Naive thymus-derived CD4-positive, alpha-beta T cell (primary cell): ENCODE results near the gene CACNB3. TPM values are rescaled to one million over a fixed set of nuclear protein-coding genes. Genes with fewer than 3 reads are reported as not detected.

Source experiments
- ATAC-seq: fragments of 150-1000 bp; cut with Tn5 transposase; 2 replicates; pipeline ENCODE4 v1.10.0; 2021; ENCODE audit warnings: mild to moderate bottlenecking, moderate library complexity
- CTCF ChIA-PET: fragments of 350-600 bp; sonication (Branson Sonifier 250); formaldehyde crosslinking; loops from one replicate; lab custom pipeline; 2021; ENCODE audit warnings: antibody characterized with exemption; lab: Charles Lee
- POLR2A ChIA-PET: fragments of 350-600 bp; sonication (Branson Sonifier 250); formaldehyde crosslinking; loops from one replicate; lab custom pipeline; 2021; ENCODE audit warnings: antibody characterized with exemption, inconsistent platforms; lab: Charles Lee
- DNase-seq, 9 donors: peaks; one replicate each; pipeline versions ENCODE4 v3.0.0 to v3.0.0-alpha.2; 2020 to 2022; ENCODE audit warnings: mixed read lengths in 1 of 9
- H3K27ac ChIP-seq: one replicate; pipeline ENCODE4 v1.7.0; 2013; ENCODE audit warnings: mild to moderate bottlenecking, low read depth, low read length, moderate library complexity
- H3K27me3 ChIP-seq, 2 donors: one replicate each; pipeline ENCODE4 v1.7.0; 2013; ENCODE audit warnings: low read length in 2 of 2, mild to moderate bottlenecking in 2 of 2, moderate library complexity in 2 of 2; ENCODE audit not compliant: control insufficient read depth in 2 of 2, insufficient read depth in 2 of 2
- H3K36me3 ChIP-seq, 3 experiments: 1 replicate in 2 of 3; 2 replicates in 1 of 3; pipeline ENCODE4 v1.7.0; 2013; ENCODE audit warnings: low read length in 3 of 3, mild to moderate bottlenecking in 3 of 3, moderate library complexity in 1 of 3; ENCODE audit not compliant: insufficient read depth in 3 of 3, control insufficient read depth in 2 of 3
- H3K4me1 ChIP-seq, 2 donors: one replicate each; pipeline ENCODE4 v1.7.0; 2013; ENCODE audit warnings: low read length in 2 of 2, mild to moderate bottlenecking in 2 of 2, moderate library complexity in 1 of 2; ENCODE audit not compliant: control insufficient read depth in 2 of 2, insufficient read depth in 2 of 2
- H3K4me3 ChIP-seq: 2 replicates; pipeline ENCODE4 v1.7.0; 2013; ENCODE audit warnings: mild to moderate bottlenecking, low read length
- H3K9me3 ChIP-seq, 3 experiments: 1 replicate in 2 of 3; 2 replicates in 1 of 3; pipeline ENCODE4 v1.7.0; 2013; ENCODE audit warnings: low read length in 3 of 3; ENCODE audit not compliant: control insufficient read depth in 2 of 3
- H3K27ac Mint-ChIP-seq, 9 donors: one replicate each; pipeline ENCODE4 v1.8.0; 2020 to 2022; ENCODE audit warnings: mixed read lengths in 9 of 9, mild to moderate bottlenecking in 8 of 9, moderate library complexity in 5 of 9, inconsistent platforms in 2 of 9
- H3K27me3 Mint-ChIP-seq, 5 donors: one replicate each; pipeline ENCODE4 v1.8.0; 2021 to 2022; ENCODE audit warnings: mixed read lengths in 5 of 5, mild to moderate bottlenecking in 1 of 5
- H3K36me3 Mint-ChIP-seq, 5 donors: one replicate each; pipeline ENCODE4 v1.8.0; 2020 to 2022; ENCODE audit warnings: mixed read lengths in 5 of 5, mild to moderate bottlenecking in 3 of 5, inconsistent platforms in 1 of 5
- H3K4me1 Mint-ChIP-seq, 7 donors: one replicate each; pipeline ENCODE4 v1.8.0; 2020 to 2022; ENCODE audit warnings: mixed read lengths in 7 of 7, mild to moderate bottlenecking in 3 of 7, inconsistent platforms in 1 of 7
- H3K4me3 Mint-ChIP-seq, 10 donors: one replicate each; pipeline ENCODE4 v1.8.0; 2020 to 2022; ENCODE audit warnings: mild to moderate bottlenecking in 10 of 10, mixed read lengths in 10 of 10, moderate library complexity in 6 of 10, inconsistent platforms in 2 of 10
- H3K9me3 Mint-ChIP-seq, 11 donors: one replicate each; pipeline ENCODE4 v1.8.0; 2020 to 2022; ENCODE audit warnings: mixed read lengths in 11 of 11, mild to moderate bottlenecking in 4 of 11, inconsistent platforms in 1 of 11, moderate library complexity in 1 of 11
- intact Hi-C, 2 donors: fragments of 100-400 bp; cut with micrococcal nuclease; formaldehyde crosslinking; loops; one replicate each; pipeline ENCODE4 v1.15.1; 2023
- polyA plus RNA-seq, 2 donors: library from polyadenylated mRNA; unstranded; fragments of 300-500 nt; fragmentation: Illumina TruSeq; gene quantifications; one replicate each; pipeline ENCODE4 v1.2.3, GENCODE V29; 2021
- total RNA-seq, 6 experiments: library from RNA in 5 of 6; stranded (reverse) in 5 of 6; gene quantifications; 1 replicate in 5 of 6; 2 replicates in 1 of 6; pipeline ENCODE4 v1.2.3 and lab custom pipeline; 2021 to 2026

Gene CACNB3
- total and polyA plus RNA-seq, 7 experiments from 2014 or later = 0.89 to 14.7 (median 4.3) TPM

DNA sequence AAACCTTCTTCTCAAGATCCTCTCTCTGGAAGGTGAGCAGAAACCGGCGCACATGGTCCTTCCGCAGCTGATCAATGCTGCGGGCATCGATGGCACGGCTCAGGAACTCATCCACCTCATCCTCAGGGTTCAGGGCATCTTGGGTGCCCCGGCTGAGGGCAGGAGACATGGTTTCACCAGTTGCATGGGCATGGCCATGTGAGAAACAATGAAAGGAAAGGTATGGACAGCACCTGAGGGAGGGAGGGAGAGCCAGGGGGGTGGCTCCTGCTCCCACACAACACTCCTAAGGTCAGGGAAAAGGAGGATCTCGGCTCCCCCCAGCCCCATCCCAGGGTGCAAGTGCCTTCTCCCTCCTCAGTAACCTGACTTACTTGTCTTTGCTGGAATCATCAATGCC lies 43.0 kb upstream of the CACNB3 start:
- CTCF ChIA-PET = no interaction called here
- Histone ChIP-seq H3K4me1 (no peaks in the 10 kb centered on the region), H3K4me3 (no peak overlapping the region), H3K27ac (no peak overlapping the region), H3K27me3 (no peaks in the 10 kb centered on the region), H3K9me3 (no peaks in the 10 kb centered on the region), H3K36me3 (no peaks in the 10 kb centered on the region)
- no peak for DNase-seq
- Mint-ChIP-seq H3K9me3 (no peaks in the 10 kb centered on the region), H3K4me3 (no peak overlapping the region), H3K4me1 (peaks cover 0 to 3% (median 0%) of the 10 kb centered on the region in 7 donors), H3K27me3 (peaks cover 0 to 6% (median 0%) of the 10 kb centered on the region in 5 donors), H3K36me3 (no peaks in the 10 kb centered on the region), H3K27ac (no peak overlapping the region)
- POLR2A ChIA-PET = interaction anchor here (0.7 kb wide), 1 partner anchor 20 kb away, joined by 3 read pairs; no protein-coding TSS in a partner anchor
- intact Hi-C loops = no loop called here
- no peak for ATAC-seq

DNA sequence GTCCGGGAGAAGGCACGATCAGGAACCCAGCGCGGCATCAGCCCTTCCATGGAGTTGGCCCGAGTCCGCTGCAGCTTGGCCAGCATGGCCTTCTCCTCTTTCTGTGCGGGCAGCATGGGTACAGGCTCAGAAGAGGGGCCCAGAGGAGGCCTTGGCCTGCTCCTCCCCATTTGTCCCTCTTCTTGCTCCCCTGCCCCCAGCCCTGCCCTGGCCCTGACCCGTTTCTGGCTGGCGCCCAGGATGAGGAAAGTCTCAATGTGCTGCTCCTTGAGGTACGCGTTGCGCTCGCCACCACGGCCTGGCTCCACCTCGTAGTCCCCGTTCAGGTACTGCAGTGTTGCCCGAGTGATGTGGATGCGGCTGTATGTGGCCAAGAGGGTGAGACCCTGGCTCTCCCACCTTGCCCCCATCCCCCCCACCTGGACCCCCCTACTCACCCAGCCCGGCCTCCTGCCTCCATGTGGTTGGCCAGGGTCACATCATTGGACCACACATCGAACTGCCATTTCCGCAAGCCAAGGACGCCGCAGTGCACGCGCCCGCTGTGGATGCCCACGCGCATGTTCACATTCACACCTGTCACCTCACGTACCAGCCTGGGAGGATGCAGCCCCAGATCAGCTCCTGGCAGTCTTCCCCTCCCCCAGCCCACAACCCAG lies 42.2 kb upstream of the CACNB3 start:
- intact Hi-C loops = no loop called here
- Histone ChIP-seq H3K9me3 (no peaks in the 10 kb centered on the region), H3K4me1 (no peaks in the 10 kb centered on the region), H3K4me3 (no peak overlapping the region), H3K27me3 (no peaks in the 10 kb centered on the region), H3K27ac (no peak overlapping the region), H3K36me3 (no peaks in the 10 kb centered on the region)
- ChIA-PET POLR2A (no interaction called here), CTCF (no interaction called here)
- peaks cover 0 to 3% (median 0%) of the 10 kb centered on the region in 7 donors for H3K4me1 Mint-ChIP-seq
- no peaks in the 10 kb centered on the region for H3K36me3 Mint-ChIP-seq
- peaks cover 0 to 6% (median 0%) of the 10 kb centered on the region in 5 donors for H3K27me3 Mint-ChIP-seq
- ATAC-seq = no peak
- no peak overlapping the region for H3K4me3 Mint-ChIP-seq
- no peak for DNase-seq
- no peak overlapping the region for H3K27ac Mint-ChIP-seq
- no peaks in the 10 kb centered on the region for H3K9me3 Mint-ChIP-seq

GRCh38 chr12:48776956-48777355 lies 41.3 kb upstream of the CACNB3 start:
- POLR2A ChIA-PET = no interaction called here
- H3K27me3 Mint-ChIP-seq = peaks cover 0 to 6% (median 0%) of the 10 kb centered on the region in 5 donors
- intact Hi-C loops = no loop called here
- no peak overlapping the region for H3K27ac Mint-ChIP-seq
- H3K4me3 ChIP-seq = no peak overlapping the region
- ATAC-seq = no peak
- H3K36me3 ChIP-seq = no peaks in the 10 kb centered on the region
- peaks cover 0 to 3% (median 0%) of the 10 kb centered on the region in 7 donors for H3K4me1 Mint-ChIP-seq
- no peak overlapping the region for H3K4me3 Mint-ChIP-seq
- CTCF ChIA-PET = no interaction called here
- H3K36me3 Mint-ChIP-seq = no peaks in the 10 kb centered on the region
- H3K9me3 ChIP-seq = no peaks in the 10 kb centered on the region
- no peaks in the 10 kb centered on the region for H3K4me1 ChIP-seq
- H3K9me3 Mint-ChIP-seq = no peaks in the 10 kb centered on the region
- no peak overlapping the region for H3K27ac ChIP-seq
- H3K27me3 ChIP-seq = no peaks in the 10 kb centered on the region
- no peak for DNase-seq

DNA sequence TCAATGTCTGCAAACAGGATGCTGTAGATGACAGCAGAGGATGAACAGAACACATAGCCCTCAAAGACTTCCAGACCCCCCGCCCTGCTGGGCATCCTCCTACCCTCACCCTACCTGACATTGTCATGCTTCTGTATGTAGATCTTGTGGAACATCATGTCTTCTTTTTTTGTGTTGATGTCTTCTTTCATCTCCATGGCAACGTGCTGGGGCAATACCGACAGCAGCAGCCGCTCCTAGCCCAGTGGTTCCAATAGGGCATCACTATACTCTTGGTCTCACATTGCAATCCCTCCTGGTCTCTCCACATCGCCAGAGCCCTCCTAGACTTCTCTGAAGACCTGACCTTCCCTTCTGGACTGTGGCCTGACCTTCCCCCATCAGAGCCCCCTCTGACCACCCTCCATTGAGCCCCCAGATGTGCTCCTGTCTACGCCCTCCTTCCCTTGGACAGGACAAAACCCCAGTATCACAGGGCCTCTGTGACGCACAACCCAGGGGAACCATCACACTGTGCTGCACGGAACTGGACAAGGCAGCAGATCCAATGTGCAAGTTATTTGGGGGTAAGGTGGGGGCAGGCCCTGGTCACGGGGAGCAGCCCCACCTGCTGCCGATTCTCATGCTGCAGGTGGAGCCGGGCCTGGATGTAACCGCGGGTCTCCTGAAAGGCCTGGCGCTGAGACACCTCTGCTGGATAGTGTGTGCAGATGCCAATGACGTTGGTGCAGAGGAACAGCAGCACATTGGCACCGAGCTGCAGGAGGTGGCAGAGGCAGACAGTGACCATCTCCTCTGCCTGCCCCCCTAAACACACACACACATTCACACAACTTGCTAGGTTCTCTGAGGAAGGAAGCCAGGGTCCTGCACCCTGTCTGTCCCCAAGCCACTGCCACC lies 40.5 kb upstream of the CACNB3 start:
- Histone ChIP-seq H3K9me3 (no peaks in the 10 kb centered on the region), H3K36me3 (no peaks in the 10 kb centered on the region), H3K4me3 (no peak overlapping the region), H3K27ac (no peak overlapping the region), H3K27me3 (no peaks in the 10 kb centered on the region), H3K4me1 (no peaks in the 10 kb centered on the region)
- intact Hi-C loops = no loop called here
- H3K9me3 Mint-ChIP-seq = no peaks in the 10 kb centered on the region
- peaks cover 0 to 3% (median 0%) of the 10 kb centered on the region in 7 donors for H3K4me1 Mint-ChIP-seq
- POLR2A ChIA-PET = no interaction called here
- DNase-seq (no peak), ATAC-seq (no peak)
- peaks cover 0 to 7% (median 0%) of the 10 kb centered on the region in 5 donors for H3K27me3 Mint-ChIP-seq
- no peak overlapping the region for H3K4me3 Mint-ChIP-seq
- CTCF ChIA-PET = no interaction called here
- no peaks in the 10 kb centered on the region for H3K36me3 Mint-ChIP-seq
- no peak overlapping the region for H3K27ac Mint-ChIP-seq

DNA sequence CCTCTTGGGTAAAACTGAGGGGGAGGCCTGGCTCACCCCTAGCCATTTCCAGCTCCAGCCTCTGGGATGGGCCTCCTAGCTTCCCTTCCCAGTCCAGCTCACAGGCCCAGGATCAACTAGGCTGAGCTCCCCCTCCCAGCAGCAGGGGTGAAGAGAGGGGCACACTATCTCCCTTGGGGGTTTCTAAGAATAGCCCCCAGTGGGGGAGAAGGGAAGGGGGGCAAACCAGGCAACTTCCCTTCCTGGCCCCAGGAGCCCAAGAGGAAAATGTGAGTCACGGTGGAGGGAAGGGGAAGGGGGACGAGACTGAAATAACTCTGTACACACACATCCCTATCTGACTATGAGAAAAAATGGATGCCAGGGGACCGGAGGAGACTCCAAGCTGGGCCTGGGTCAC lies 38.4 kb upstream of the CACNB3 start:
- Mint-ChIP-seq H3K4me3 (no peak overlapping the region), H3K9me3 (no peaks in the 10 kb centered on the region), H3K27ac (no peak overlapping the region), H3K4me1 (peaks cover 0 to 3% (median 0%) of the 10 kb centered on the region in 7 donors), H3K27me3 (peaks cover 1 to 10% (median 4%) of the 10 kb centered on the region in 5 donors), H3K36me3 (no peaks in the 10 kb centered on the region)
- Histone ChIP-seq H3K4me3 (no peak overlapping the region), H3K36me3 (no peaks in the 10 kb centered on the region), H3K4me1 (no peaks in the 10 kb centered on the region), H3K27me3 (no peaks in the 10 kb centered on the region), H3K27ac (no peak overlapping the region), H3K9me3 (no peaks in the 10 kb centered on the region)
- ChIA-PET POLR2A (no interaction called here), CTCF (interaction anchor here (0.6 to 1.6 kb wide), 3 partner anchors 12 to 113 kb away, joined by 3 to 7 read pairs (median 3); no protein-coding TSS in a partner anchor)
- ATAC-seq = no peak
- no peak for DNase-seq
- intact Hi-C loops = no loop called here

DNA sequence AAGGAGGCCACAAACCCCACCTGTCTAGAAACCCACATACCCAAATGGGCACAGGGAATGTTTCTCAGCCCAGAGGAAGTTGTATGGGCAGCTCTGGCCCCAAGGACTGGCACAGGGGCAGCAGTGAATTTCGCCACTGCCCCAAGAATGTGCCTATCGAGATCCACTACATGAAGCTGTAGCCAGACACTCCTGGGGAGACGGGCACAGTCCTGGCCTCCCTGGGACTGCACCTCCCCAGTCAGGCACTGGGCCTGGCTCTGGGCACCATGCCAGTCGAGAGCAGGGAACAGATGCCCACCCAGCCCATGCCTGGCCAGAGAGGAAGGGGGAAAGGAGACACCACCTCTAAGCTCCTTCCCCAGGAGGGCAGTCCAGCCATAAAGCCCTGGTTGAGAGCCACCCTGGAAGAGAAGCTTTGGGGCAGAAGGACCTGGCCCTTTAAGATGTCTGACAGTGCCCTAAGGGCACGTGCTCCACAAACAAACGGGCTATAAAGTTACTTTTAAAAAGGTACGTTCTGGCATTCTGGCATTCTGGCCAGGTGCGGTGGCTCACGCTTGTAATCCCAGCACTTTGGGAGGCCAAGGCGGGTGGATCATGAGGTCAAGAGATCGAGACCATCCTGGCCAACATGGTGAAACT lies 37.8 kb upstream of the CACNB3 start:
- DNase-seq = no peak
- H3K27me3 Mint-ChIP-seq = peaks cover 7 to 15% (median 9%) of the 10 kb centered on the region in 5 donors
- H3K9me3 ChIP-seq = no peaks in the 10 kb centered on the region
- ChIA-PET CTCF (interaction anchor here (1.6 kb wide), 1 partner anchor 14 kb away, joined by 7 read pairs; no protein-coding TSS in a partner anchor), POLR2A (no interaction called here)
- peaks cover 0 to 3% (median 0%) of the 10 kb centered on the region in 7 donors for H3K4me1 Mint-ChIP-seq
- no peak overlapping the region for H3K27ac ChIP-seq
- H3K4me1 ChIP-seq = no peaks in the 10 kb centered on the region
- no peak overlapping the region for H3K27ac Mint-ChIP-seq
- H3K9me3 Mint-ChIP-seq = no peaks in the 10 kb centered on the region
- ATAC-seq = no peak
- H3K27me3 ChIP-seq = no peaks in the 10 kb centered on the region
- intact Hi-C loops = no loop called here
- no peaks in the 10 kb centered on the region for H3K36me3 ChIP-seq
- H3K4me3 ChIP-seq = no peak overlapping the region
- no peak overlapping the region for H3K4me3 Mint-ChIP-seq
- no peaks in the 10 kb centered on the region for H3K36me3 Mint-ChIP-seq
